K562 (cell line): ENCODE results near the gene TMSB10. TPM values are rescaled to one million over a fixed set of nuclear protein-coding genes. Genes with fewer than 3 reads are reported as not detected.

Experiments
- GABPB2 ChIP-seq: fragments of 250-450 bp; sonication (Bioruptor Pico); conservative IDR thresholded peaks from 2 replicates; pipeline ENCODE4 v1.5.1; 2021; ENCODE audit warnings: mild to moderate bottlenecking
- HES1 ChIP-seq: fragments of 450-650 bp; IDR thresholded peaks from 2 replicates; pipeline ENCODE4 v1.6.1; 2016; ENCODE audit warnings: low read depth, mild to moderate bottlenecking, moderate library complexity
- MCM5 ChIP-seq: fragments of 450-650 bp; IDR thresholded peaks from 2 replicates; pipeline ENCODE4 v1.6.1; 2016; ENCODE audit warnings: low read depth
- NEUROD1 ChIP-seq: fragments of 150-350 bp; IDR thresholded peaks from 2 replicates; pipeline ENCODE4 v1.6.1; 2014; ENCODE audit warnings: borderline replicate concordance, low read length, low read depth; ENCODE audit not compliant: partially characterized antibody
- RERE ChIP-seq: sonication (generic); formaldehyde crosslinking; IDR thresholded peaks from 2 replicates; pipeline ENCODE4 v1.8.0; 2023; ENCODE audit warnings: missing genetic modification reagents, mild to moderate bottlenecking, borderline replicate concordance
- SMARCB1 ChIP-seq: IDR thresholded peaks from 2 replicates; pipeline ENCODE4 v1.6.1; 2011; ENCODE audit warnings: improper control_type of control experiment, low read depth; ENCODE audit not compliant: insufficient read length
- THAP7 ChIP-seq: fragments of 250-450 bp; sonication (Bioruptor Pico); IDR thresholded peaks from 2 replicates; pipeline ENCODE4 v1.5.0; 2021
- TSC22D4 ChIP-seq: fragments of 450-650 bp; IDR thresholded peaks from 2 replicates; pipeline ENCODE4 v1.6.1; 2016; ENCODE audit warnings: missing genetic modification characterization, missing biosample characterization, control low read depth
- ZBTB5 ChIP-seq: fragments of 450-650 bp; IDR thresholded peaks from 2 replicates; pipeline ENCODE4 v1.6.1; 2017; ENCODE audit warnings: antibody characterized with exemption
- ZNF79 ChIP-seq: fragments of 250-450 bp; sonication (Bioruptor Pico); IDR thresholded peaks from 2 replicates; pipeline ENCODE4 v1.4.0; 2020; ENCODE audit warnings: low read depth, mild to moderate bottlenecking, moderate library complexity
- polyA plus RNA-seq, 8 experiments: library from polyadenylated mRNA; depleted of rRNA in 4 of 8; stranded (reverse) in 5 of 8; unstranded in 3 of 8; fragments of >200 nt; fragmentation: Nextera tagmentation in 2 of 8; fragmentation: Illumina TruSeq in 1 of 8; extraction: Ambion mirVana in 2 of 8; extraction: Trizol in 1 of 8; gene quantifications; 2 replicates each; pipeline versions ENCODE4 v1.2.1 to v1.2.3, GENCODE V29; 2011 to 2014; ENCODE audit warnings: inconsistent platforms in 1 of 8, missing spikeins in 1 of 8
- total RNA-seq, 7 experiments: library from RNA; depleted of rRNA in 6 of 7; stranded (reverse); fragments of >200 nt in 6 of 7; fragmentation: Illumina TruSeq in 2 of 7; extraction: Trizol in 2 of 7; gene quantifications; 2 replicates each; pipeline versions ENCODE4 v1.2.1 to v1.2.3, GENCODE V29; 2011 to 2021; ENCODE audit warnings: low replicate concordance in 1 of 7

TMSB10 gene
- total and polyA plus RNA-seq, 9 of the 15 experiments (the other 6 are each of a cell fraction or from before 2014, with no cell fraction given): 382 to 2,226 (median 959) TPM

GRCh38 chr2:84908948-84909713 is 3.7 kb downstream of the TMSB10 start (continued):
- TF ChIP-seq RERE: no peak
- no peak for TF ChIP-seq MCM5
- TF ChIP-seq THAP7 (CRISPR knock-in tag): no peak
- TF ChIP-seq ZBTB5: no peak
- TF ChIP-seq NEUROD1: no peak
- no peak for TF ChIP-seq ZNF79 (CRISPR knock-in tag)
- 0 out of 2 replicates have a peak, but pooled peaks have one; percentile 7 for TF ChIP-seq TSC22D4 (tag)
- no peak for TF ChIP-seq SMARCB1
- TF ChIP-seq GABPB2: no peak
- no peak for TF ChIP-seq HES1
- TF ChIP-seq, all 486 proteins: peak for 7
